ENCODE data around the gene CENPVL1. TPM values are rescaled to one million over a fixed set of nuclear protein-coding genes. Genes with fewer than 3 reads are reported as not detected.

Gene CENPVL1
- total and polyA plus RNA-seq, 2 experiments from 2014 or later = 2.9 to 5.2 TPM

- TF ChIP-seq REST (IDR thresholded peaks at IDR 0.05; ENCODE audit: unreplicated experiment) (no peak), POLR2AphosphoS5 (IDR thresholded peaks at IDR 0.05; ENCODE audit: low read depth) (no peak), NANOG (IDR thresholded peaks at IDR 0.05; ENCODE audit: borderline replicate concordance) (no peak), JUNB (IDR thresholded peaks at IDR 0.05; ENCODE audit: unreplicated experiment) (no peak), STAT1 (IDR thresholded peaks at IDR 0.05; ENCODE audit: unreplicated experiment) (no peak), ZNF331 (CRISPR knock-in tag; IDR thresholded peaks at IDR 0.05; ENCODE audit: low read depth) (no peak), CTCF (conservative IDR thresholded peaks at IDR 0.05; ENCODE audit: low read depth in 2 of 2) (no peak)
These were observed 26.8 kb downstream of the CENPVL1 start (continued) for GRCh38 chrX:51737091-51737490.

GRCh38 chrX:51742586-51742985 is 32.3 kb downstream of the CENPVL1 start:
- Histone ChIP-seq H3K4me1 (ENCODE audit: insufficient read depth) (peaks cover 7% of the 10 kb centered on the region; the same call in 1 of the 2 replicates), H3K4me2 (peak overlapping the region; percentile 72), H3K36me3 (ENCODE audit: insufficient read depth) (no peaks in the 10 kb centered on the region; the same call in 1 of the 2 replicates), H3K9me2 (ENCODE audit: insufficient read depth) (no peaks in the 10 kb centered on the region), H3K27ac (ENCODE audit: low read depth) (peak overlapping the region; percentile 75), H3F3A (replicated peaks; ENCODE audit: low read depth) (no peaks in the 10 kb centered on the region), H2AFZ (no peak overlapping the region), H3K4me3 (peak overlapping the region; percentile 72), H3K79me2 (replicated peaks; ENCODE audit: insufficient read depth) (peaks cover 26% of the 10 kb centered on the region), H4K20me1 (replicated peaks; ENCODE audit: insufficient read depth) (0 out of 2 replicates have a peak, but pooled peaks cover 5% of the 10 kb centered on the region), H3K27me3 (ENCODE audit: insufficient read depth) (no peaks in the 10 kb centered on the region)
- TF ChIP-seq STAT1 (IDR thresholded peaks at IDR 0.05; ENCODE audit: unreplicated experiment) (no peak), ZNF462 (CRISPR knock-in tag; IDR thresholded peaks at IDR 0.05) (peak; percentile 35; the same call in 1 of the 2 replicates), REST (IDR thresholded peaks at IDR 0.05; ENCODE audit: unreplicated experiment) (no peak)
- peaks cover 9% of the 10 kb centered on the region for H3K4me1 Mint-ChIP-seq
- no peaks in the 10 kb centered on the region for H3K27me3 Mint-ChIP-seq (ENCODE audit: insufficient read depth, low read depth, poor library complexity)
- H3K27ac Mint-ChIP-seq = peak overlapping the region; percentile 92
- ATAC-seq (peak; percentile 83), DNase-seq (ENCODE audit: low spot score) (peak; percentile 47)
- H3K36me3 Mint-ChIP-seq (ENCODE audit: low read depth) = peaks cover 26% of the 10 kb centered on the region
- H3K9me3 Mint-ChIP-seq = no peaks in the 10 kb centered on the region; the same call in 2 of the 3 replicates
- H3K4me3 Mint-ChIP-seq = peak overlapping the region; percentile 94

All from GM23338 (cell line).